Measurements from ENCODE around the gene PACRG. TPM values are rescaled to one million over a fixed set of nuclear protein-coding genes. Genes with fewer than 3 reads are reported as not detected.

PACRG gene
- total RNA-seq, 1 donor from 2014 or later = 1.1 TPM

GRCh38 chr6:163162007-163162873 lies 434.5 kb downstream of the PACRG start:
- DNase-seq (ENCODE audit: low spot score) = no peak
- no peaks in the 10 kb centered on the region for H3K9me3 Mint-ChIP-seq (ENCODE audit: low read depth)
- H3K27me3 Mint-ChIP-seq (ENCODE audit: low read depth) = peaks cover 2% of the 10 kb centered on the region
- H3K36me3 Mint-ChIP-seq (ENCODE audit: low read depth) = no peaks in the 10 kb centered on the region
- no peaks in the 10 kb centered on the region for H3K4me1 Mint-ChIP-seq (ENCODE audit: low read depth)
- H3K4me3 Mint-ChIP-seq (ENCODE audit: unreplicated experiment) = no peak overlapping the region
- no peak for TF ChIP-seq CTCF (IDR thresholded peaks at IDR 0.05)
- no peak overlapping the region for H3K27ac Mint-ChIP-seq (ENCODE audit: unreplicated experiment)

GRCh38 chr6:163162874-163163213 lies 435.1 kb downstream of the PACRG start:
- H3K4me3 Mint-ChIP-seq (ENCODE audit: unreplicated experiment) = no peak overlapping the region
- no peaks in the 10 kb centered on the region for H3K36me3 Mint-ChIP-seq (ENCODE audit: low read depth)
- no peaks in the 10 kb centered on the region for H3K9me3 Mint-ChIP-seq (ENCODE audit: low read depth)
- H3K4me1 Mint-ChIP-seq (ENCODE audit: low read depth) = no peaks in the 10 kb centered on the region
- TF ChIP-seq CTCF (IDR thresholded peaks at IDR 0.05) = no peak
- no peak for DNase-seq (ENCODE audit: low spot score)
- H3K27ac Mint-ChIP-seq (ENCODE audit: unreplicated experiment) = no peak overlapping the region
- H3K27me3 Mint-ChIP-seq (ENCODE audit: low read depth) = peaks cover 2% of the 10 kb centered on the region

- no peak for TF ChIP-seq CTCF (IDR thresholded peaks at IDR 0.05)
- Mint-ChIP-seq H3K4me1 (ENCODE audit: low read depth) (no peaks in the 10 kb centered on the region), H3K27ac (ENCODE audit: unreplicated experiment) (no peak overlapping the region), H3K27me3 (ENCODE audit: low read depth) (peaks cover 2% of the 10 kb centered on the region), H3K9me3 (ENCODE audit: low read depth) (no peaks in the 10 kb centered on the region), H3K4me3 (ENCODE audit: unreplicated experiment) (no peak overlapping the region), H3K36me3 (ENCODE audit: low read depth) (no peaks in the 10 kb centered on the region)
- no peak for DNase-seq (ENCODE audit: low spot score)
Observed at GRCh38 chr6:163164175-163164900, 436.6 kb downstream of the PACRG start.

- no peak for DNase-seq (ENCODE audit: low spot score)
- Mint-ChIP-seq H3K27ac (ENCODE audit: unreplicated experiment) (no peak overlapping the region), H3K4me3 (ENCODE audit: unreplicated experiment) (no peak overlapping the region), H3K9me3 (ENCODE audit: low read depth) (no peaks in the 10 kb centered on the region), H3K4me1 (ENCODE audit: low read depth) (no peaks in the 10 kb centered on the region), H3K36me3 (ENCODE audit: low read depth) (no peaks in the 10 kb centered on the region), H3K27me3 (ENCODE audit: low read depth) (no peaks in the 10 kb centered on the region)
- TF ChIP-seq CTCF (IDR thresholded peaks at IDR 0.05) = no peak
Observed at GRCh38 chr6:163165155-163165910, 437.6 kb downstream of the PACRG start.

GRCh38 chr6:163165922-163166321 lies 438.1 kb downstream of the PACRG start:
- DNase-seq (ENCODE audit: low spot score) = no peak
- H3K4me1 Mint-ChIP-seq (ENCODE audit: low read depth) = no peaks in the 10 kb centered on the region
- H3K27me3 Mint-ChIP-seq (ENCODE audit: low read depth) = no peaks in the 10 kb centered on the region
- H3K9me3 Mint-ChIP-seq (ENCODE audit: low read depth) = no peaks in the 10 kb centered on the region
- no peak overlapping the region for H3K27ac Mint-ChIP-seq (ENCODE audit: unreplicated experiment)
- TF ChIP-seq CTCF (IDR thresholded peaks at IDR 0.05) = no peak
- no peaks in the 10 kb centered on the region for H3K36me3 Mint-ChIP-seq (ENCODE audit: low read depth)
- no peak overlapping the region for H3K4me3 Mint-ChIP-seq (ENCODE audit: unreplicated experiment)
